ENCODE data around the gene MARCHF3.

GRCh38 chr5:126868338-126869004, 161.9 kb downstream of the MARCHF3 start:
- TF ChIP-seq POLR2A (IDR thresholded peaks at IDR 0.05; ENCODE audit: extremely low read depth, insufficient read length): no peak
- TF ChIP-seq, protein P1, sequence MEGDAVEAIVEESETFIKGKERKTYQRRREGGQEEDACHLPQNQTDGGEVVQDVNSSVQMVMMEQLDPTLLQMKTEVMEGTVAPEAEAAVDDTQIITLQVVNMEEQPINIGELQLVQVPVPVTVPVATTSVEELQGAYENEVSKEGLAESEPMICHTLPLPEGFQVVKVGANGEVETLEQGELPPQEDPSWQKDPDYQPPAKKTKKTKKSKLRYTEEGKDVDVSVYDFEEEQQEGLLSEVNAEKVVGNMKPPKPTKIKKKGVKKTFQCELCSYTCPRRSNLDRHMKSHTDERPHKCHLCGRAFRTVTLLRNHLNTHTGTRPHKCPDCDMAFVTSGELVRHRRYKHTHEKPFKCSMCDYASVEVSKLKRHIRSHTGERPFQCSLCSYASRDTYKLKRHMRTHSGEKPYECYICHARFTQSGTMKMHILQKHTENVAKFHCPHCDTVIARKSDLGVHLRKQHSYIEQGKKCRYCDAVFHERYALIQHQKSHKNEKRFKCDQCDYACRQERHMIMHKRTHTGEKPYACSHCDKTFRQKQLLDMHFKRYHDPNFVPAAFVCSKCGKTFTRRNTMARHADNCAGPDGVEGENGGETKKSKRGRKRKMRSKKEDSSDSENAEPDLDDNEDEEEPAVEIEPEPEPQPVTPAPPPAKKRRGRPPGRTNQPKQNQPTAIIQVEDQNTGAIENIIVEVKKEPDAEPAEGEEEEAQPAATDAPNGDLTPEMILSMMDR (IDR thresholded peaks at IDR 0.05; ENCODE audit: low read depth, low read length): no peak
- no peak for TF ChIP-seq MAX (IDR thresholded peaks at IDR 0.05; ENCODE audit: low read depth, low read length)

Data from NB4 (cell line).